Caco-2 (cell line): ENCODE measurements around the gene FSD1. TPM values are rescaled to one million over a fixed set of nuclear protein-coding genes. Genes with fewer than 3 reads are reported as not detected.

Source experiments
- BruUV-seq: library from RNA; stranded (reverse); fragments of 400-500 nt; replicated peaks from 2 replicates; lab custom pipeline; 2021; lab: Mats Ljungman, UMichigan
- CTCF ChIA-PET: fragments of 300-600 bp; sonication (Branson Sonifier 250); formaldehyde crosslinking; loops from one replicate; lab custom pipeline; 2022; ENCODE audit warnings: antibody characterized with exemption; lab: Charles Lee
- POLR2A ChIA-PET: fragments of 300-600 bp; sonication (Branson Sonifier 250); formaldehyde crosslinking; loops from one replicate; lab custom pipeline; 2022; ENCODE audit warnings: antibody characterized with exemption; lab: Charles Lee
- DNase-seq, 2 experiments: peaks; one replicate each; pipeline versions ENCODE4 v3.0.0 to v3.0.0-alpha.2; 2020 to 2022
- H3K27me3 ChIP-seq: replicated peaks from 2 replicates; pipeline ENCODE4 v1.6.0; 2011; ENCODE audit warnings: low read length; ENCODE audit not compliant: control insufficient read depth, insufficient read depth
- H3K36me3 ChIP-seq: 2 replicates; pipeline ENCODE4 v1.5.1; 2011; ENCODE audit warnings: low read length; ENCODE audit not compliant: control insufficient read depth, insufficient read depth
- H3K4me1 ChIP-seq: fragments of 250-450 bp; sonication (Bioruptor Pico); 2 replicates; pipeline ENCODE4 v1.5.1; 2020; ENCODE audit warnings: mild to moderate bottlenecking
- H3K4me3 ChIP-seq: 2 replicates; pipeline ENCODE4 v1.5.1; 2011; ENCODE audit warnings: low read depth, mild to moderate bottlenecking, control low read depth, low read length
- H3K9me3 ChIP-seq: fragments of 250-450 bp; sonication (Bioruptor Pico); 2 replicates; pipeline ENCODE4 v1.5.1; 2020; ENCODE audit warnings: mild to moderate bottlenecking, moderate library complexity
- H3K27ac Mint-ChIP-seq: one replicate; pipeline ENCODE4 v1.8.0; 2022; ENCODE audit warnings: mixed read lengths; ENCODE audit not compliant: unreplicated experiment
- H3K27me3 Mint-ChIP-seq: one replicate; pipeline ENCODE4 v1.8.0; 2022; ENCODE audit warnings: mixed read lengths; ENCODE audit not compliant: insufficient read depth, unreplicated experiment
- H3K36me3 Mint-ChIP-seq: one replicate; pipeline ENCODE4 v1.8.0; 2022; ENCODE audit warnings: mild to moderate bottlenecking, mixed read lengths; ENCODE audit not compliant: insufficient read depth, unreplicated experiment
- H3K4me1 Mint-ChIP-seq: one replicate; pipeline ENCODE4 v1.8.0; 2022; ENCODE audit warnings: low read depth, mixed read lengths; ENCODE audit not compliant: unreplicated experiment
- H3K4me3 Mint-ChIP-seq: one replicate; pipeline ENCODE4 v1.8.0; 2022; ENCODE audit warnings: mild to moderate bottlenecking, moderate library complexity, mixed read lengths; ENCODE audit not compliant: unreplicated experiment
- H3K9me3 Mint-ChIP-seq: one replicate; pipeline ENCODE4 v1.8.0; 2022; ENCODE audit warnings: mixed read lengths; ENCODE audit not compliant: unreplicated experiment
- intact Hi-C: fragments of 100-400 bp; cut with micrococcal nuclease; formaldehyde crosslinking; loops from one replicate; pipeline ENCODE4 v1.10.0; 2022; ENCODE audit not compliant: unreplicated experiment
- total RNA-seq: library from RNA; stranded (reverse); gene quantifications from 2 replicates; pipeline ENCODE4 v1.2.3, GENCODE V29; 2022
- TF ChIP-seq, protein P1 (sequence below), 2 experiments: fragments of 200-600 bp in 1 of 2; IDR thresholded peaks; 1 replicate in 1 of 2; 2 replicates in 1 of 2; pipeline versions ENCODE4 v1.5.1 to v1.8.0; 2011 to 2022; ENCODE audit warnings: antibody characterized with exemption in 1 of 2, control low read depth in 1 of 2, inconsistent platforms in 1 of 2, low read depth in 1 of 2, low read length in 1 of 2, mild to moderate bottlenecking in 1 of 2, moderate library complexity in 1 of 2; ENCODE audit not compliant: insufficient read depth in 1 of 2, severe bottlenecking in 1 of 2, unreplicated experiment in 1 of 2

The FSD1 gene
- total RNA-seq, 1 experiment from 2014 or later = 9.0 TPM

- no peak overlapping the region for H3K4me3 Mint-ChIP-seq
- peaks cover 21% of the 10 kb centered on the region for H3K9me3 Mint-ChIP-seq
- intact Hi-C loops = no loop called here
- DNase-seq = no peak
- POLR2A ChIA-PET = no interaction called here
- H3K4me1 Mint-ChIP-seq = peaks cover 5% of the 10 kb centered on the region
- H3K4me3 ChIP-seq = no peak overlapping the region
- no TSS peak for BruUV-seq
- no peak overlapping the region for H3K27ac Mint-ChIP-seq
- no peaks in the 10 kb centered on the region for H3K36me3 ChIP-seq
- TF ChIP-seq, protein P1, sequence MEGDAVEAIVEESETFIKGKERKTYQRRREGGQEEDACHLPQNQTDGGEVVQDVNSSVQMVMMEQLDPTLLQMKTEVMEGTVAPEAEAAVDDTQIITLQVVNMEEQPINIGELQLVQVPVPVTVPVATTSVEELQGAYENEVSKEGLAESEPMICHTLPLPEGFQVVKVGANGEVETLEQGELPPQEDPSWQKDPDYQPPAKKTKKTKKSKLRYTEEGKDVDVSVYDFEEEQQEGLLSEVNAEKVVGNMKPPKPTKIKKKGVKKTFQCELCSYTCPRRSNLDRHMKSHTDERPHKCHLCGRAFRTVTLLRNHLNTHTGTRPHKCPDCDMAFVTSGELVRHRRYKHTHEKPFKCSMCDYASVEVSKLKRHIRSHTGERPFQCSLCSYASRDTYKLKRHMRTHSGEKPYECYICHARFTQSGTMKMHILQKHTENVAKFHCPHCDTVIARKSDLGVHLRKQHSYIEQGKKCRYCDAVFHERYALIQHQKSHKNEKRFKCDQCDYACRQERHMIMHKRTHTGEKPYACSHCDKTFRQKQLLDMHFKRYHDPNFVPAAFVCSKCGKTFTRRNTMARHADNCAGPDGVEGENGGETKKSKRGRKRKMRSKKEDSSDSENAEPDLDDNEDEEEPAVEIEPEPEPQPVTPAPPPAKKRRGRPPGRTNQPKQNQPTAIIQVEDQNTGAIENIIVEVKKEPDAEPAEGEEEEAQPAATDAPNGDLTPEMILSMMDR (IDR thresholded peaks at IDR 0.05; ENCODE audit: insufficient read depth in 1 of 2, low read depth in 1 of 2, low read length in 1 of 2, severe bottlenecking in 1 of 2, unreplicated experiment in 1 of 2) = no peak
- 0 out of 2 replicates have a peak, but pooled peaks cover 6% of the 10 kb centered on the region for H3K9me3 ChIP-seq
- no peaks in the 10 kb centered on the region for H3K4me1 ChIP-seq
- CTCF ChIA-PET = interaction anchor here (0.7 kb wide), 1 partner anchor 24 kb away, joined by 4 read pairs; no protein-coding TSS in a partner anchor
- H3K27me3 ChIP-seq = no peaks in the 10 kb centered on the region
- no peaks in the 10 kb centered on the region for H3K27me3 Mint-ChIP-seq
- peaks cover 57% of the 10 kb centered on the region for H3K36me3 Mint-ChIP-seq
These were observed 19.3 kb downstream of the FSD1 start for GRCh38 chr19:4323692-4324091.

- Histone ChIP-seq H3K4me3 (no peak overlapping the region), H3K27me3 (no peaks in the 10 kb centered on the region), H3K36me3 (no peaks in the 10 kb centered on the region), H3K9me3 (0 out of 2 replicates have a peak, but pooled peaks cover 6% of the 10 kb centered on the region), H3K4me1 (no peaks in the 10 kb centered on the region)
- DNase-seq = no peak
- H3K27me3 Mint-ChIP-seq = no peaks in the 10 kb centered on the region
- intact Hi-C loops = no loop called here
- TF ChIP-seq, protein P1 (IDR thresholded peaks at IDR 0.05; ENCODE audit: insufficient read depth in 1 of 2, low read depth in 1 of 2, low read length in 1 of 2, severe bottlenecking in 1 of 2, unreplicated experiment in 1 of 2) = no peak
- ChIA-PET POLR2A (no interaction called here), CTCF (no interaction called here)
- peaks cover 15% of the 10 kb centered on the region for H3K9me3 Mint-ChIP-seq
- peaks cover 5% of the 10 kb centered on the region for H3K4me1 Mint-ChIP-seq
- H3K4me3 Mint-ChIP-seq = no peak overlapping the region
- BruUV-seq = no TSS peak
- H3K27ac Mint-ChIP-seq = no peak overlapping the region
- H3K36me3 Mint-ChIP-seq = peaks cover 57% of the 10 kb centered on the region
These were observed 19.8 kb downstream of the FSD1 start for GRCh38 chr19:4324228-4324627.

DNA sequence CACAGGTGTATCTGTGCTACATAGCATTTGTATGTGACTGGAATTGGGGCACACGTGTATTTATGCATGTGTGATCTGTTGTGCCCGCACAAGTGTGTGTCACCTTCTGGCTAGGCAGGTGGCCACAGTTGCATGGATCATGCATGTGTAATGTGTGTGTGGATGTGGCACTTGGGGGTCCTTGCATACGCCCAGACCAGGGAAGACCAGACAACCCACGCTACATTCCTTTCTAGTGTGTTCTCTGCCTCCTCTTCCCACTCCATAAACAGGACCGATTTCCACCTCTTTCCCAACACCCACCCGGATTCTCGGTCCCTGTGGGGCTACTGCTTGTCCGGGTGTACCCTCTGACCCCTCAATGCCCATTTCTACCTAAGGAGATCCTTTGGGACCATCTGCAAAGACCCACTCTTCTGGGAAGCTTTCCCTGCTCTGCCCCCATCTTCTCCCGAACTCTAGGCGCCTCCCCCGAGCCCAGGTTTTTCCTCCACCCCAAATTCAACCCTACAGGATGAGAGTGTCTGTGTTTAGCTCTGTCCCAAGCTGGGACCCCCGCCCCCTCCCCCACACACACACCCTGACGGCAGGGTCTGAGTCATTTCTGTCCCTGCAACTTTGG lies 21.9 kb downstream of the FSD1 start:
- Mint-ChIP-seq H3K4me1 (peaks cover 5% of the 10 kb centered on the region), H3K4me3 (no peak overlapping the region), H3K9me3 (no peaks in the 10 kb centered on the region), H3K27me3 (no peaks in the 10 kb centered on the region), H3K27ac (no peak overlapping the region), H3K36me3 (peaks cover 69% of the 10 kb centered on the region)
- CTCF ChIA-PET = no interaction called here
- no peak for DNase-seq
- Histone ChIP-seq H3K36me3 (0 out of 2 replicates have a peak, but pooled peaks cover 2% of the 10 kb centered on the region), H3K27me3 (no peaks in the 10 kb centered on the region), H3K4me3 (no peak overlapping the region), H3K9me3 (no peaks in the 10 kb centered on the region), H3K4me1 (no peaks in the 10 kb centered on the region)
- intact Hi-C loops = no loop called here
- POLR2A ChIA-PET = no interaction called here
- TF ChIP-seq, protein P1 (IDR thresholded peaks at IDR 0.05; ENCODE audit: insufficient read depth in 1 of 2, low read depth in 1 of 2, low read length in 1 of 2, severe bottlenecking in 1 of 2, unreplicated experiment in 1 of 2) = no peak
- no TSS peak for BruUV-seq
